SH-SY5Y (cell line): ENCODE measurements around the gene AKAP7.

ENCODE experiments used
- GATA2 ChIP-seq: IDR thresholded peaks from 2 replicates; pipeline ENCODE4 v1.6.1; 2011; ENCODE audit warnings: mild to moderate bottlenecking, low read depth, low read length
- GATA3 ChIP-seq: IDR thresholded peaks from 2 replicates; pipeline ENCODE4 v1.6.1; 2011; ENCODE audit warnings: low read depth, mild to moderate bottlenecking, low read length, moderate library complexity

DNA sequence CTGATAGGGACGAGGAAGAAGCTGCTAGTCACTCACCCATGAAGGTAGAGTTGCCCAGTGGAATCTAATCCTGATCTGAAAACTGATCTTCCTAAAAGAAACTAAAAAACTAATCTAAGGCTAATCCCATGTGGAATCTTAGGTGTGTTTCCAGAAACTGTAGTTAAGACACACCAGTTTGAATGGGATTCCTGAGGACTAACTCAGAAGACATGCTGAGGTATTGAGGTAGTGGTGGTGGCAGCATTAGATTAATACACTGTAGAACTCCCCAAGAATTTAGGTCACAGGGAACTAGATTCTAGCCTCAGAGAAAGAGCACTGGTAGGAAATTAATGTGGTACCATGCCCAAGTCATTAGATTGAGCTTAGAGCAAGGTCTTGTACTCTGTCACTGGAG is 19.6 kb upstream of the AKAP7 start:
- no peak for TF ChIP-seq GATA2
- no peak for TF ChIP-seq GATA3
